HG02885 (cell line): ENCODE data around the gene ADGRB3.
A peak's percentile ranks its signal among the peaks of the same experiment; 100 is the strongest.
"Not testable (repeated sequence)": the region's sequence is repeated elsewhere in the genome, so short reads cannot be mapped to it uniquely, and the experiment has no call there.

Experiments used
- ATAC-seq: cut with Tn5 transposase; IDR thresholded peaks from one replicate; pipeline ENCODE4 v1.9.1; 2021; ENCODE audit warnings: mild to moderate bottlenecking; ENCODE audit not compliant: unreplicated experiment, poor library complexity

ADGRB3 gene

GRCh38 chr6:68732423-68732822 lies 97.3 kb downstream of the ADGRB3 start:
- ATAC-seq = no peak

- no peak for ATAC-seq
Observed at GRCh38 chr6:68735866-68736265, 100.8 kb downstream of the ADGRB3 start.

- no peak for ATAC-seq
Observed at GRCh38 chr6:68737061-68737460, 102.0 kb downstream of the ADGRB3 start.

- ATAC-seq = no peak
Observed at GRCh38 chr6:68738039-68738438, 103.0 kb downstream of the ADGRB3 start.

- peak; percentile 70 for ATAC-seq
Observed at GRCh38 chr6:68740828-68741500, 105.9 kb downstream of the ADGRB3 start.

GRCh38 chr6:68741501-68742386 lies 106.7 kb downstream of the ADGRB3 start:
- ATAC-seq = peak; percentile 9

- no peak for ATAC-seq
Observed at GRCh38 chr6:68743099-68743498, 108.0 kb downstream of the ADGRB3 start.

GRCh38 chr6:68744376-68744775 lies 109.3 kb downstream of the ADGRB3 start:
- ATAC-seq = not testable (repeated sequence)

GRCh38 chr6:68746376-68746775 lies 111.3 kb downstream of the ADGRB3 start:
- no peak for ATAC-seq

GRCh38 chr6:68747110-68747790 lies 112.2 kb downstream of the ADGRB3 start:
- ATAC-seq = no peak

GRCh38 chr6:68747832-68748231 lies 112.8 kb downstream of the ADGRB3 start:
- not testable (repeated sequence) for ATAC-seq

GRCh38 chr6:68754681-68755213 lies 119.7 kb downstream of the ADGRB3 start:
- ATAC-seq = no peak

- ATAC-seq = no peak
Observed at GRCh38 chr6:68756454-68757375, 121.6 kb downstream of the ADGRB3 start.

- no peak for ATAC-seq
Observed at GRCh38 chr6:68757821-68758220, 122.7 kb downstream of the ADGRB3 start.

GRCh38 chr6:68758559-68758958 lies 123.5 kb downstream of the ADGRB3 start:
- no peak for ATAC-seq

GRCh38 chr6:68760485-68760884 lies 125.4 kb downstream of the ADGRB3 start:
- ATAC-seq = no peak

GRCh38 chr6:68760941-68761676 lies 126.0 kb downstream of the ADGRB3 start:
- no peak for ATAC-seq

GRCh38 chr6:68761985-68762384 lies 126.9 kb downstream of the ADGRB3 start:
- no peak for ATAC-seq

GRCh38 chr6:68771426-68771825 lies 136.3 kb downstream of the ADGRB3 start:
- ATAC-seq = no peak
